K562 (cell line): ENCODE data around the gene KRTAP26-1. TPM values are rescaled to one million over a fixed set of nuclear protein-coding genes. Genes with fewer than 3 reads are reported as not detected.

Source experiments
- ATAC-seq: fragments of 200-7000 bp; cut with Tn5 transposase; 3 replicates; pipeline ENCODE4 v1.9.1; 2020; ENCODE audit warnings: moderate library complexity
- BruUV-seq: library from RNA; stranded (reverse); fragments of 400-500 nt; replicated peaks from 2 replicates; lab custom pipeline; 2021; lab: Mats Ljungman, UMichigan
- CTCF ChIA-PET: fragments of 300-600 bp; formaldehyde crosslinking; extraction: SDS; loops from one replicate; lab custom pipeline; 2021; ENCODE audit warnings: low intra/inter-chr PET ratio; lab: Yijun Ruan, JAX
- POLR2A ChIA-PET: fragments of 300-600, 350-650 bp; sonication (Branson Sonifier 250); formaldehyde crosslinking; extraction: SDS; loops from one replicate; lab custom pipeline; 2021; ENCODE audit warnings: antibody characterized with exemption, inconsistent platforms; lab: Yijun Ruan, JAX
- DNase-seq, 4 experiments: peaks; one replicate each; pipeline versions ENCODE4 v3.0.0 to v3.0.0-alpha.2; 2011 to 2018; ENCODE audit warnings: low spot score in 3 of 4, mixed read lengths in 3 of 4; ENCODE audit errors: extremely low read depth in 1 of 4
- FAIRE-seq: peaks from 2 replicates; lab custom pipeline; 2011; peaks lifted over from hg19 to GRCh38; lab: Jason Lieb, UNC
- H2AFZ ChIP-seq: 2 replicates; pipeline ENCODE4 v1.6.0; 2011; ENCODE audit warnings: low read depth, low read length, control low read depth, inconsistent platforms
- H3K27ac ChIP-seq: fragments of 200-600 bp; 3 replicates; pipeline ENCODE4 v1.8.0; 2011; ENCODE audit warnings: low read depth, mild to moderate bottlenecking, control low read depth, inconsistent platforms, low read length, moderate library complexity, mixed read lengths; ENCODE audit errors: extremely low read depth
- H3K27me3 ChIP-seq, 2 experiments: fragments of 300-600 bp in 1 of 2; 2 replicates in 1 of 2; 3 replicates in 1 of 2; pipeline versions ENCODE4 v1.6.0 to v1.8.0; 2011; ENCODE audit warnings: inconsistent platforms in 2 of 2, low read length in 2 of 2, mild to moderate bottlenecking in 1 of 2, mixed read lengths in 1 of 2, moderate library complexity in 1 of 2; ENCODE audit not compliant: control insufficient read depth in 2 of 2, insufficient read depth in 2 of 2
- H3K36me3 ChIP-seq: fragments of 300-600 bp; 3 replicates; pipeline ENCODE4 v1.8.0; 2011; ENCODE audit warnings: mild to moderate bottlenecking, low read length, inconsistent platforms; ENCODE audit not compliant: control insufficient read depth, insufficient read depth
- H3K4me1 ChIP-seq, 2 experiments: fragments of 200-600 bp in 1 of 2; replicated peaks in 1 of 2; 2 replicates in 1 of 2; 3 replicates in 1 of 2; pipeline versions ENCODE4 v1.5.1 to v1.8.0; 2011; ENCODE audit warnings: inconsistent platforms in 2 of 2, low read length in 2 of 2, mild to moderate bottlenecking in 1 of 2, mixed read lengths in 1 of 2, moderate library complexity in 1 of 2; ENCODE audit not compliant: control insufficient read depth in 2 of 2, insufficient read depth in 2 of 2
- H3K4me2 ChIP-seq: 2 replicates; pipeline ENCODE4 v1.6.1; 2011; ENCODE audit warnings: low read length, control low read depth, inconsistent platforms, mixed read lengths; ENCODE audit not compliant: insufficient read depth
- H3K4me3 ChIP-seq: fragments of 200-600 bp; sonication (generic), shearing (Covaris generic); 2 replicates; pipeline ENCODE4 v1.5.1; 2016; ENCODE audit warnings: control low read depth, inconsistent platforms
- H3K79me2 ChIP-seq: fragments of 200-600 bp; 3 replicates; pipeline ENCODE4 v1.8.0; 2011; ENCODE audit warnings: low read length, inconsistent platforms; ENCODE audit not compliant: control insufficient read depth, insufficient read depth
- H3K9ac ChIP-seq, 2 experiments: 2 replicates each; pipeline versions ENCODE4 v1.6.0 to v1.6.1; 2011; ENCODE audit warnings: low read depth in 2 of 2, low read length in 2 of 2, control low read depth in 1 of 2, inconsistent platforms in 1 of 2, mild to moderate bottlenecking in 1 of 2, mixed read lengths in 1 of 2; ENCODE audit not compliant: insufficient read depth in 1 of 2
- H3K9me1 ChIP-seq: one replicate; pipeline ENCODE4 v1.6.0; 2011; ENCODE audit warnings: inconsistent platforms, mild to moderate bottlenecking, low read length, moderate library complexity; ENCODE audit not compliant: control insufficient read depth, insufficient read depth
- H3K9me3 ChIP-seq: replicated peaks from 2 replicates; pipeline ENCODE4 v1.5.1; 2011; ENCODE audit warnings: low read depth, low read length, inconsistent platforms; ENCODE audit not compliant: control insufficient read depth, insufficient read depth
- H4K20me1 ChIP-seq: replicated peaks from 2 replicates; pipeline ENCODE4 v1.6.1; 2011; ENCODE audit warnings: low read length, inconsistent platforms, mixed read lengths; ENCODE audit not compliant: control insufficient read depth, insufficient read depth
- GATAD2A ChIP-seq: fragments of 450-650 bp; IDR thresholded peaks from 2 replicates; pipeline ENCODE4 v1.6.1; 2017
- HCFC1 ChIP-seq: IDR thresholded peaks from 2 replicates; pipeline ENCODE4 v1.6.1; 2012; ENCODE audit warnings: low read depth, low read length, improper control_type of control experiment
- KLF16 ChIP-seq: IDR thresholded peaks from 2 replicates; pipeline ENCODE4 v1.6.1; 2016; ENCODE audit warnings: antibody characterized with exemption
- SMAD2 ChIP-seq: fragments of 150-350 bp; IDR thresholded peaks from 2 replicates; pipeline ENCODE4 v1.6.1; 2014; ENCODE audit warnings: low read depth, mild to moderate bottlenecking, low read length
- SRF ChIP-seq, 2 experiments: fragments of 250-450, 450-650 bp in 1 of 2; sonication (Bioruptor Pico) in 1 of 2; sonication (generic) in 1 of 2; formaldehyde crosslinking; IDR thresholded peaks; 2 replicates each; pipeline versions ENCODE4 v1.5.0 to v1.5.1; 2020 to 2022; ENCODE audit warnings: mild to moderate bottlenecking in 1 of 2, missing genetic modification reagents in 1 of 2
- ZNF316 ChIP-seq: fragments of 450-650 bp; IDR thresholded peaks from 2 replicates; pipeline ENCODE4 v1.6.1; 2016
- WGBS: fragments of 100-300 bp; shearing (Covaris generic); methylation state at CpG from one replicate; pipeline ENCODE4 v1.1.6; 2016; ENCODE audit warnings: low coverage, mixed read lengths; ENCODE audit not compliant: insufficient coverage; ENCODE audit errors: missing lambda C conversion rate; 5-methylcytosine and 5-hydroxymethylcytosine counted together
- in situ Hi-C: fragments of 300-500 bp; cut with MboI; formaldehyde crosslinking; loops from 4 replicates; pipeline ENCODE4 v1.15.0; 2018; ENCODE audit warnings: inconsistent platforms, mixed read lengths
- intact Hi-C: fragments of 100-400 bp; cut with micrococcal nuclease; formaldehyde crosslinking; loops from 2 replicates; pipeline ENCODE4 v1.14.2; 2022
- polyA plus RNA-seq, 8 experiments: library from polyadenylated mRNA; depleted of rRNA in 4 of 8; stranded (reverse) in 5 of 8; unstranded in 3 of 8; fragments of >200 nt; fragmentation: Nextera tagmentation in 2 of 8; fragmentation: Illumina TruSeq in 1 of 8; extraction: Ambion mirVana in 2 of 8; extraction: Trizol in 1 of 8; gene quantifications; 2 replicates each; pipeline versions ENCODE4 v1.2.1 to v1.2.3, GENCODE V29; 2011 to 2014; ENCODE audit warnings: inconsistent platforms in 1 of 8, missing spikeins in 1 of 8
- total RNA-seq, 7 experiments: library from RNA; depleted of rRNA in 6 of 7; stranded (reverse); fragments of >200 nt in 6 of 7; fragmentation: Illumina TruSeq in 2 of 7; extraction: Trizol in 2 of 7; gene quantifications; 2 replicates each; pipeline versions ENCODE4 v1.2.1 to v1.2.3, GENCODE V29; 2011 to 2021; ENCODE audit warnings: low replicate concordance in 1 of 7
- TF ChIP-seq, protein P1 (sequence below): fragments of 450-650 bp; IDR thresholded peaks from 2 replicates; pipeline ENCODE4 v1.6.1; 2016; ENCODE audit warnings: missing biosample characterization, missing genetic modification characterization

Gene KRTAP26-1
- total and polyA plus RNA-seq, 9 of the 15 experiments (the other 6 are each of a cell fraction or from before 2014, with no cell fraction given): not detected

DNA sequence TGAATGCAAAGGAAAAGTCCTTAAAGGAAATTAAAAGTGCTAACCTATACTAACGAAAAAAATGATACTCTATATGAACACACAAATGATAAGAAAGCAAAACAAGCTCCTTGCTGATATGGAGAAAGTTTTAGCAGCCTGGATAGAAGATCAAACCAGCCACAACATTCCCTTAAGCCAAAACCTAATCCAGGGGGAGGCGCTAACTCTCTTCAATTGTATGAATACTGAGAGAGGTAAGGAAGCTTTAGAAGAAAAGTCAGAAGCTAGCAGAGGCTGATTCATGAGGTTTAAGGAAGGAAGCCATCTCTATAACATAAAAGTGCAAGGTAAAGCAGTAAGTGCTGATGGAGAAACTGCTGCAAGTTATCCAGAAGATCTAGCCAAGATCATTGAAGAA is 24.9 kb upstream of the KRTAP26-1 start:
- ChIA-PET POLR2A (no interaction called here), CTCF (no interaction called here)
- Histone ChIP-seq H3K36me3 (no peaks in the 10 kb centered on the region), H3K4me3 (no peak overlapping the region), H3K9me1 (no peaks in the 10 kb centered on the region), H3K4me2 (no peak overlapping the region), H3K27me3 (no peaks in the 10 kb centered on the region), H4K20me1 (no peaks in the 10 kb centered on the region), H3K9ac (no peak overlapping the region), H3K4me1 (no peaks in the 10 kb centered on the region), H3K79me2 (no peaks in the 10 kb centered on the region), H3K27ac (no peak overlapping the region), H3K9me3 (no peaks in the 10 kb centered on the region), H2AFZ (no peak overlapping the region)
- no peak for FAIRE-seq
- intact Hi-C loops: no loop called here
- no TSS peak for BruUV-seq
- TF ChIP-seq SMAD2 (no peak), HCFC1 (no peak), ZNF316 (no peak), GATAD2A (no peak), SRF (CRISPR knock-in tag; IDR thresholded peaks at IDR 0.05) (no peak), KLF16 (no peak)
- TF ChIP-seq, protein P1, sequence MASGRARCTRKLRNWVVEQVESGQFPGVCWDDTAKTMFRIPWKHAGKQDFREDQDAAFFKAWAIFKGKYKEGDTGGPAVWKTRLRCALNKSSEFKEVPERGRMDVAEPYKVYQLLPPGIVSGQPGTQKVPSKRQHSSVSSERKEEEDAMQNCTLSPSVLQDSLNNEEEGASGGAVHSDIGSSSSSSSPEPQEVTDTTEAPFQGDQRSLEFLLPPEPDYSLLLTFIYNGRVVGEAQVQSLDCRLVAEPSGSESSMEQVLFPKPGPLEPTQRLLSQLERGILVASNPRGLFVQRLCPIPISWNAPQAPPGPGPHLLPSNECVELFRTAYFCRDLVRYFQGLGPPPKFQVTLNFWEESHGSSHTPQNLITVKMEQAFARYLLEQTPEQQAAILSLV (tag): no peak
- in situ Hi-C loops: no loop called here
- ATAC-seq: no peak
- 0% methylated on average over 2 of the region's 2 CpGs for WGBS
- no peak for DNase-seq
